ENCODE measurements around the gene SYNJ2.
"Not testable (repeated sequence)": the region's sequence is repeated elsewhere in the genome, so short reads cannot be mapped to it uniquely, and the experiment has no call there.

Gene SYNJ2, protein sequence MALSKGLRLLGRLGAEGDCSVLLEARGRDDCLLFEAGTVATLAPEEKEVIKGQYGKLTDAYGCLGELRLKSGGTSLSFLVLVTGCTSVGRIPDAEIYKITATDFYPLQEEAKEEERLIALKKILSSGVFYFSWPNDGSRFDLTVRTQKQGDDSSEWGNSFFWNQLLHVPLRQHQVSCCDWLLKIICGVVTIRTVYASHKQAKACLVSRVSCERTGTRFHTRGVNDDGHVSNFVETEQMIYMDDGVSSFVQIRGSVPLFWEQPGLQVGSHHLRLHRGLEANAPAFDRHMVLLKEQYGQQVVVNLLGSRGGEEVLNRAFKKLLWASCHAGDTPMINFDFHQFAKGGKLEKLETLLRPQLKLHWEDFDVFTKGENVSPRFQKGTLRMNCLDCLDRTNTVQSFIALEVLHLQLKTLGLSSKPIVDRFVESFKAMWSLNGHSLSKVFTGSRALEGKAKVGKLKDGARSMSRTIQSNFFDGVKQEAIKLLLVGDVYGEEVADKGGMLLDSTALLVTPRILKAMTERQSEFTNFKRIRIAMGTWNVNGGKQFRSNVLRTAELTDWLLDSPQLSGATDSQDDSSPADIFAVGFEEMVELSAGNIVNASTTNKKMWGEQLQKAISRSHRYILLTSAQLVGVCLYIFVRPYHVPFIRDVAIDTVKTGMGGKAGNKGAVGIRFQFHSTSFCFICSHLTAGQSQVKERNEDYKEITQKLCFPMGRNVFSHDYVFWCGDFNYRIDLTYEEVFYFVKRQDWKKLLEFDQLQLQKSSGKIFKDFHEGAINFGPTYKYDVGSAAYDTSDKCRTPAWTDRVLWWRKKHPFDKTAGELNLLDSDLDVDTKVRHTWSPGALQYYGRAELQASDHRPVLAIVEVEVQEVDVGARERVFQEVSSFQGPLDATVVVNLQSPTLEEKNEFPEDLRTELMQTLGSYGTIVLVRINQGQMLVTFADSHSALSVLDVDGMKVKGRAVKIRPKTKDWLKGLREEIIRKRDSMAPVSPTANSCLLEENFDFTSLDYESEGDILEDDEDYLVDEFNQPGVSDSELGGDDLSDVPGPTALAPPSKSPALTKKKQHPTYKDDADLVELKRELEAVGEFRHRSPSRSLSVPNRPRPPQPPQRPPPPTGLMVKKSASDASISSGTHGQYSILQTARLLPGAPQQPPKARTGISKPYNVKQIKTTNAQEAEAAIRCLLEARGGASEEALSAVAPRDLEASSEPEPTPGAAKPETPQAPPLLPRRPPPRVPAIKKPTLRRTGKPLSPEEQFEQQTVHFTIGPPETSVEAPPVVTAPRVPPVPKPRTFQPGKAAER (N-terminal part only)

DNA sequence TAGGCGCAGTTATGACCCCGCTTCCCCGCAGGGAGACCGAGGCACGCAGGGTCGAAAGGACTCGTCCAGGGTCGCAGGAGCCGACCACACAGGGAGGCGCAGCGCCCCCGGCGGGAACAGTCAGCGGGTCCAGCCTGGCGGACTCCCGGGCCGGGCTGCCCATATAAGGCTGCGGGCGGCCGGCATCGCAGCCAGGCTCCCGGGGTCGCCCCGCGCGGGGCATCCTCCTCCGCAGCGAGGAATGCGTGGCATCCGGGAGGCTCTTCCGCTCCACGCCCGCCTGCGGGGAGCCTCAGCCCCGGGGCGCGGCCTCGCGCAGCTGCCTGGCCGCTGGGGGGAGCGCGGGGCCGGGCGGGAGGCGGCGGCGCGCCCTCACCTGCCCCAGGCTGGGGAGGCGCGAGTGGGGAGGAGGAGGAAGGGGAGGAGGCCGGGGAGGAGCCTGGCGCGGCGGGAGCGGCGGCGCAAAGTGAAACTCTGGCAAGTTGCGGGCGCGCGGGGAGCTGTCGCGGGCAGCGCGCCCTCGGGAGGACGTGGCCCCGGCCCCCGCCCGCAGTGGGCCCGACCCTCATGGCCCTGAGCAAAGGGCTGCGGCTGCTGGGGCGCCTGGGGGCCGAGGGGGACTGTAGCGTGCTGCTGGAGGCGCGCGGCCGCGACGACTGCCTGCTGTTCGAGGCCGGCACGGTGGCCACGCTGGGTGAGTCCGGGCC, at the start of gene SYNJ2:
TSS of gene SYNJ2 (plus strand) at position 469 of the 707 bp plus-strand sequence. CDS start at position 568, 99 bp downstream.
- peak; percentile 57 to 62 for DNase-seq (ENCODE audit: extremely low read depth in 1 of 2, low read depth in 1 of 2)

DNA sequence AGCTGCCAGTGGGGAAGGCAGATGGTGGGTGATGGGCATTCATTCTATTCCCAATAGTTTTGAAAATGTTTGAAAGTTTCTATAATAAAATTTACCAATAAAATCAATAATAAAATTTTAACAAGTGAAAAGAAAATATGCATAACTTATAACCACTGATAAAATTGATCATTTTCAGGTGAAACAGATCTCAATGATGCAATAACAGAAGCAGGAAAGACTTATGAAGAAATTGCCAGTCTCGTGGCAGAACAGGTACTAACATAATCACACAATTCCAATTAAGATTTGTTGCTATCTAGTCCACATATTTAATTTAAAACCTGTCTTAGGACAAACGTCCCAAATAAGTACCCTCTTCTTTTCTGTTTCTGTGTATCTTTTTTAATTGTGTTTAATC, 45.9 kb upstream of the SYNJ2 start:
- DNase-seq (ENCODE audit: extremely low read depth in 1 of 2, low read depth in 1 of 2) = no peak

DNA sequence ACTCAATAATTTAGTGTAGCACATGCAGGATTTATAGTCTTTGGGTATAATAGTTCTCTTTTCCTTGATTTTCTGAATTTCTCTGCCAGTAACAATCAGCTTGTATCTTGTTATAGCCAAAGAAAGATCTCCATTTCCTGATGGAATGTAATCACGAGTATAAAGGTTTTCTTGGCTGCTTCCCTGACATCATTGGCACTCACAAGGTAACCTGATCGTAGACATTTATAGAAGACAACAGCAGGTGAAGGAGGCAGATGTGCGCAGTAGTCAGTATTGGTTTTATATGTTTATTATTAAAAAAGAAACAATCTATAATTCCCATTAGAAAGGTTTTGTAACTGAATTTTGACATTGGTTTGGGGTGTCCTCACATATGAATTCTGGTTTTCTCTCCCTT, 44.3 kb upstream of the SYNJ2 start:
- no peak for DNase-seq (ENCODE audit: extremely low read depth in 1 of 2, low read depth in 1 of 2)

DNA sequence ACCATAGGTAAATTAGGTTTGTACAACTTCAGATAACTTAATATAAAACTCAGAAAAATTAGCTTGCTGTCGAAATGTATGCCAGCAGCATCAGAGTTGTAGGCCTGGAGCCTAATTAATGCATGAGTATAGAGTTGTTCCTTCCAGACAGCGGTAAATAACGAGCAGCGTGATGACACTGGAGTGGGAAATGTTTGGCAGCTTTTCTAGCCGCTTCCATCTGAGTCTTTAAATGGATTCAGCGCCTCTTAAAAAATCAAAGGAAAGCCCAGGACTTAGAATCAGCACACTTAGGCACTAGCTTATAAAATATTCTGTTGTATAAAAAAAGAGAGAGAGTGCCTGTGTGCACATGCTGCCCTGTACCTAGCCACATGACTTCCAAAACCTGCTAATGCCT, 43.7 kb upstream of the SYNJ2 start:
- DNase-seq (ENCODE audit: extremely low read depth in 1 of 2, low read depth in 1 of 2) = no peak

DNA sequence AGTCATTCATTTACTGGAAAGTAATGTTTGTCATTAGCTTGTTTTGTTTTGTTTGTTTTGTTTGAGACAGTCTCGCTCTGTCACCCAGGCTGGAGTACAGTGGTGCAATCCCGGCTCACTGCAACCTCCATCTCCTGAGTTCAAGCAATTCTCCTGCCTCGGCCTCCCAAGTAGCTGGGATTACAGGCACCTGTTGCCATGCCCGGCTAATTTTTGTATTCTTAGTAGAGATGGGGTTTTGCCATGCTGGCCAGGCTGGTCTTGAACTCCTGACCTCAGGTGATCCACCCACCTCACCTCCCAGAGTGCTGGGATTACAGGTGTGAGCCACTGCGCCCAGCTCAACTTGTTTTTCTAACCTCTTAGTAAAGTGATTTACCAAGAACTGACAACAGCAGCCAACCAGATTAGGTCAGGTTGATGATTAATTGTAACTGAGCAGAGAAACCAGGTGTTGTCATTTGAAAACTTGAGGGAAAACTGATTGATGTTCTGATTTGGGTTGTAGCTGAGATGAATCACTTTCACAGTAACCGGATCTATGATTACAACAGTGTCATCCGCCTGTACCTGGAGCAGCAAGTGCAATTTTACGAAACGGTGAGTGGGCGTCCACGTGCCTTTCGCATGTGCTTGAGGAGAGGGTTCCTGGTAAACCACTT, 41.2 kb upstream of the SYNJ2 start:
- DNase-seq (ENCODE audit: extremely low read depth in 1 of 2, low read depth in 1 of 2) = peak; percentile 33 to 82

DNA sequence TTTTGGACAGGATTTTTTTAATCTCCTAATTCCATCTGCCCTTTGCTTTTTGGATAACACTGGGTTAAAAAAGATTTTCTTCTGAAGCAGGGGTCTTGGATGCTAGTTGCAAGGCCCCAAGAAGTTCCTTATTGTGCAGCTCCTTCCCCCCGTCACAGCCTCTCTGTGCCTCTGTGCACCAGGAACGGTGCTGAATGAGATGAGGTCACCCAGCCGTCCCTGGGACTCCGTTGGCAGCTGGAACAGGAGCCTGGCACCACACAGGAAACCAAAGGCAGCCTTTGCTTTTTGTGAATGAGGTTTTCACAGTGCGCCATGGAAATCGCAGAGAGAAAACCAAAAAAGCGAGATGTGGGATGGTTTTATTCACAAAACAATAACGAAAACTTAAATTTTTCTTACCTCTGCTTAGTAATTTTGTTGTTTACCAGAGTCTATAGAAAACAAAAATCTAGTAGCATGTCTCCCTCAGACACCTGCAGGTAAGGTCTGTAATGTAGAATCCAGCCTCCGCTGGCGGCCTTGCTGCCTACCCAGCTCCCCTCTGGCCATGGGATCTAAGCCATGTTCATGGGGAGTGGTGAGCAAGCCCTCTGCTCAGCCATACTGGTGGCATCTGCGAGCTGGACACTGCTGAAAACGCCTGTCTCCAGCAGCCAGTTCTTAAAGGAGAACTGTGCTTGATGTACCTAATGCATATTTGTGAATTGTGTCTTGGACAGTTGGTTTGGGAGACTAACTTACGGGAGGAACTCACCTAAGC, 40.4 kb upstream of the SYNJ2 start:
- no peak for DNase-seq (ENCODE audit: extremely low read depth in 1 of 2, low read depth in 1 of 2)

- DNase-seq (ENCODE audit: extremely low read depth in 1 of 2, low read depth in 1 of 2) = no peak
Observed at GRCh38 chr6:157942351-157942750, 39.3 kb upstream of the SYNJ2 start.

DNA sequence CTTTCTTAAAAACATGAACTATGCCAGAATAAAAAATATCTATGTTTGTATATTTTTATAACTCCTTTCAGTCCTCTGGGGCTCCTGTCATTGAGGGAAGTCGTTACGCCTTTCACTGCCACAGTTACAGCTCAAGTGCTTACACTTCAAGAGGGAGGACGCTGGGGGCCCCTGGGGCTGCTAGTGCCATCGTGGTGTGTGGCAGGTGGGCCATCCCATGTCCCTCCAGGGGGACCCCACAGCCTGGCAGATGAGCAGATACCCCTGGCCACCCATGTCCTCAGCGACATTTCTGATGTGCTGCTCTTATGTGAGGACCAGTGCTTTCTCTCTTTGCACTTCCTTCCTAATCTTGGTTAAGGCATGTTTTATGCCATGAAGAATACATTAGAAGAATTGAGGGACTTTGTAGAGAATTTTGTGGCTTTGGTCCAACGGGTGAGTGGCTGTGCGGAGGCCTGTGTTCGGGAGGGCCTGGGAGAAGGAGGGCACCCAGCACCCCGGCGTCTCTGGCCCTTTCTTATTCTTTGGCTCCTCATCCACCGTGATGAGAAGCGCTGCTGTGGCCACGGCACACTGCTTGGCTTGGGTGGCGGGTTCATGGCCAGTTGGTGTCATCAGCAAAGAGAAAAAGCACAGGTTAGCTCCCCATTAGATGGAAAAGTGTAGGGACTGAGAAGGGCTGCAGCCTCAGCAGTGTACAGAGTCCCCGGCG, 38.3 kb upstream of the SYNJ2 start:
- DNase-seq (ENCODE audit: extremely low read depth in 1 of 2, low read depth in 1 of 2) = no peak

GRCh38 chr6:157943964-157944283, 37.7 kb upstream of the SYNJ2 start:
- no peak for DNase-seq (ENCODE audit: extremely low read depth in 1 of 2, low read depth in 1 of 2)

DNA sequence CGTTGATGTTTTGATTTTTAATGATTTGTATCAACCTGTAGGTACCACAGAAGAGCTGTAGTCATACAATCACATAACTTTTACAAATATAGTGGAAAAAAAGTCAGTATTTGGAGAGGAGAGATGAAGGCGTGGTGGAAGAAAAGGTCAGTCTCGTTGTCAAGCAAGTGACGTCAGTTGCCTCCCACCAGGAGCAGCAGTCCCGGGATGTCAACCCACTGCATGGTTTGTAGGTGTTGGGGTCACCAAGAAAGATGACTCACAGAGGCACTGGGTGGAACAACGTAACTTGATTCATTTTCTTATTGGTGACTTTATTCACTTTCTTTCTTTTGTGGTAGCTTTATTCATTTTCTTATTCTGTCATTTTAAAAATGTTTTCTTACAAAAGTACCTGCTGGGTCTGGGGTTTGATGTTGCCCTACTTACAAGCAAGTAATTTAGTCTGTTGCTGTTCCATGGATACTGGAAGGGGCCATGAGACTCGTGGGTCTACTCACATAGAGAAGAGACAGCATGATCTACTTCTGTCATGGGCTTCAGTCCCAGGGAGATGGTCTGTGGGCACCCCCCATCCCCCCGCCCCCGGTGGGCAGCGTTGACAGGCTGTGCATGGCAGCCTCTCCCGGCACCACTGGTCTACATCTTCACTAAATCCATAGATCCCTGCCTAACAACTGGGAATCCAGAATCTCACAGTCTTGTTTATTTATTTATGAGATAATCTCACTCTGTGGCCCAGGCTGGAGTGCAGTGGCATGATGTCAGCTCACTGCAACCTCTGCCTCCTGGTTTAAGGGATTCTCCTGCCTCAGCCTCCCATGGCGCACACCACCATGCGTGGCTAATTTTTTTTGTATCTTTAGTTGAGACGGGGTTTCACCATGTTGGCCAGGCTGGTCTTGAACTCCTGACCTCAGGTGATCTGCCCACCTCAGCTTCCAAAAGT, 36.4 kb upstream of the SYNJ2 start:
- DNase-seq (ENCODE audit: extremely low read depth in 1 of 2, low read depth in 1 of 2) = peak in 1 of 2 donors; percentile 68

DNA sequence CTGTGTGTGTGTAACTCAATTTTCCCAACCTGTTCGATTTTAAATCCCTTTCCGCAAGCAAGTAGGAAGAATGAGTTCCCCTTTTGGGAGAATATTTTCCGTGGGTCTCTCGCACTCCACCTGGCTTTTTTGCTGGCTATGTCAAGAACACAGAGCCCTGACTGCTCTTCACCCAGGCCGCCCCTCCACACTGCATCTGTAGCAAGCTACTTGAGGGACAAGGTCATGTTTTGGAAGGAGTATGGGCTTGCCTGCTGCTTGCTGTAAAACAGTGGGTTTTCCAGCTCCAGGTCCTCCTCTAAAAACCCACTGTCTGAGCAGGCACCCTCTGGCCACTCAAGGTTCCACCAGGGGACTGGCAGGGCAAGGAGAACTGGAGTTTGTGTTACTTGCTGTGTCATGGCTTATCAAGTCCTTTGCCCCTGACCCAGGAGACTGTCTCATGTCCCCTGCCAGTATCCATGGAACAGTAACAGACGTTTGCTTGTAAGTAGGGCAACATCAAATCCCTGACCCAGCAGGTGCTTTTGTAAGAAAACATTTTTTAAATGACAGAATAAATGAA, 35.5 kb upstream of the SYNJ2 start:
- DNase-seq (ENCODE audit: extremely low read depth in 1 of 2, low read depth in 1 of 2) = no peak

DNA sequence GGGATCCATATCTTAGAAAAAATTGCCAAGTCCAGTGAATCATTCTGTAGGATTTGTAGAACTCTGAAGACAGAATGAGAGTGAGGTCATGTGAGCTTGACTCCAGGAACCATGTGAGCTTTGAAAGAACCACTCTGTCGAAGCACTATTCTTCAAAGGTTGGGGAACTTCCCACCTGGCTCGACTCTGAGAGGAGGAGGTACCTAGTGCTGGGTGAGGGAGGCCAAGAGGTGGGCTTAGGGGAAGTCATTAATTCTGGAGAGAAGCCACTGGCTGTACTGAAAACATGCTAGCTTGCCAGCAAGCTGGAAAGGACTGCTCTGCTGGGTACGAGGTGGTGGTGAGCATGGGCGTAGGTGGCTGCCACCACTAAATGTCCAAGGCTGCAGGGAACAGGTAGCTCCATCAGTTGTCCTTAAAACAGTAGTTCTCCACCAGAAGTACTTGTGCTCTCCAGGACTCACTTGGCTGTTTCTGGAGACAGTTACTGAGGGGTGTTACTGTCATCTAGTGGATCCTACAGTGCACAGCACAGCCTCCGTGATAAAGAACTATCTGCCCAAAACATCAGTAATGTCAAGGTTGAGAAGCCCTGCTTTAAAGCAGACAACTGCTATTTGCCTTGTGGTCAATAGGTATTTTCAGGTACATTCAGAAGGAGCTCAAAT, 34.7 kb upstream of the SYNJ2 start:
- no peak for DNase-seq (ENCODE audit: extremely low read depth in 1 of 2, low read depth in 1 of 2)

- not testable (repeated sequence) for DNase-seq (ENCODE audit: extremely low read depth in 1 of 2, low read depth in 1 of 2)
Observed at GRCh38 chr6:157950899-157951298, 30.8 kb upstream of the SYNJ2 start.

DNA sequence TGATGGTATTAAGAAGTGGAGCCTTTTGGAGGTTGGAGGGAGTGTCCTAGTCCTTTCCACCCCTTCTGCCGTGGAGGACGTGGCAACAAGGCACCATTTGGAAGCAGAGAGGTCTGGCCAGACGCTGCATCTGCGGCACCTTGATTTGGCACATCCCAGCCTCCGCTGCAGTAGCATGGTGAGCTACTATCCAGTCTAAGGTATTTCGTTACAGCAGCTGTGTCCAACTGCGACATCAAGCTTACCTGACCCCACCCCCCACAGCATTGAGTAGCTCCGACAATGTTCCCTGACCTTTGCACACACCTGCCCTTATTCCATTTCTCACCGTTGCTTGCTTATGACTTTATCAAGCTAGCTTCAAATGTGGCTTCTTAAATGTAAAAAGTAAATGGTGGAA, 29.8 kb upstream of the SYNJ2 start:
- DNase-seq (ENCODE audit: extremely low read depth in 1 of 2, low read depth in 1 of 2) = no peak

DNA sequence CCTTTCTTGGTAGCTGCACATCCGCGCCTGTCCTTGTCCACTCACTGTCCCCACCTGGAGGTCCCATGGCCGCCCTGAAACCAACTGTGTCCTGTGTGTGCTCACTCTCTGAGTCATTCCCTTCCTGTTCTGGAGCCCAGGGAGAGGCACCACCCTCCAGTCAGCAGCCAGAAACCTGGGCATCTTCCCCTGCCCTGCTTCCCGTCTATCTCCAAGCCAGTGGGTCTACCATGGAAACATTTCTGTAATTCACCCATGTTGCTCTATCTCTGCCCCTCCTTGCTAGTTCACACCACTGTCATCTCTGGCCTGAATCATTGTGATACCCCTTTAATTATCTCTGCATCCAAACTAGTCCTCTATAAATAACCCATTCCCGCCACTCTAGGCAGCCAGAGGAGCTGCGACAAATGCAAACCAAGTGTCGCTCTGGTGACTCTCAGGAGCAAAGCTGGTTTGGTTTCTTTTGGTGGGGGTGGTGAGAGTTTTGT, 28.8 kb upstream of the SYNJ2 start:
- no peak for DNase-seq (ENCODE audit: extremely low read depth in 1 of 2, low read depth in 1 of 2)

DNA sequence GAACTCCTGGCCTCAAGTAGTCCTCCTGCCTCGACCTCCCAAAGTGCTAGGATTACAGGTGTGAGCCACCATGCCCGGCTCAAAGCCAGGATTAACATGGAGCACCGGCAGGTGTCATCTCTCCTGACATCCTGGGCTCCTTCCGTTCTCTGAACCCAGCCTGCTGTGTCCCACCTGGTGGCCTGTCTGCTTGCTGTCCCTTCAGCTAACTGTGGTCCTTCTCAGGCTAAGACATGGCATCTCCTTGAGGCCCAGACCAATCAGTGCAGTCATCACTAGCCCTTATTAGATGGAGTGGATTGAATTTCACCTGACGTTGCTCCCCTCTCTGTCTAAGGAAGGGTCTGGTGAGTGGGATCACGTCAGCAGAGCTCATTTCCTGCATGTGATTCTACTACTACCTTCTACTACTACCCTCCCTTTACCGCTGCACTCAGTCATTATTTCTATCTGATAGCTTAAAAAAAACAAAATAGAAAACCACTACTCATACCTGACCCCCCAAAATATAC, 28.0 kb upstream of the SYNJ2 start:
- no peak for DNase-seq (ENCODE audit: extremely low read depth in 1 of 2, low read depth in 1 of 2)
